ENCODE data around the gene THEMIS.
"Not testable (repeated sequence)": the region's sequence is repeated elsewhere in the genome, so short reads cannot be mapped to it uniquely, and the experiment has no call there.

THEMIS gene

DNA sequence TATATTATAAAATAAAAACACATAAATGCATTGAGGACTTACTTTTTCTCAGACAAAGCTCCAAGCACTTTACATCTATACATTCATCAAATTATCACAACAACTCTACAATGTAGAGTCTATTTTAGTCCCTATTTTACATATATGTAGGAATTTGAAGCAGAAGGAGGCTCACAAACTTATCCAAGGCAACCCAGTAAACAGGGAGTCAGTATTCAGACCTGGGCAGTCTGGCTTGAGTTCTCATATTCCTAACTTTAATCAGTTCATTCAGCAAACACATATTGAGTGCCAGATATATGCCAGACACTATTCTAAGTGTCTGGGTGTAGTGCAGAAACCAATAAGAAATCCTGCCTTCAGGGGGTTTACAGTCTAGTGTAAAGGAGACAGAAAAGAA is 194.6 kb downstream of the THEMIS start:
- DNase-seq, result no peak

DNA sequence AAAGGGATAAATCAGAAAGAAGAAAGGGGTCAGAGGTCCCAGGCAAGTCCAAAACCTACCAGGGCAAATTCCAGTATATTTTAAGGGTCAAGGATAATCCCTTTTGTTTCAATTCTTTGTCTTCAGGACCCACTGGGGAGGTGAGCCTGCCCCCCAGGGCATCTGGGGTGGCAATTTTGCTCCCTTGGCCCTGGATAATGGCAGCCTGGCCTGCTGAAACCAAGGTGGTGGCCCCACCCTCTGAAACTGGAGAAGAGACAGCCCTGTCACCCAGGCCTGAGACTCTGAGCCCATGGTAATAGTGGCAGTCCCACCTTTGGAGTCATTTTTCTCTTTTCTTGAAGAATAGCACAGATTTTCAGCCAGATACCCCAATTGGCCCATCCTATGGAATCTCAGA is 205.8 kb downstream of the THEMIS start:
- no peak for DNase-seq

DNA sequence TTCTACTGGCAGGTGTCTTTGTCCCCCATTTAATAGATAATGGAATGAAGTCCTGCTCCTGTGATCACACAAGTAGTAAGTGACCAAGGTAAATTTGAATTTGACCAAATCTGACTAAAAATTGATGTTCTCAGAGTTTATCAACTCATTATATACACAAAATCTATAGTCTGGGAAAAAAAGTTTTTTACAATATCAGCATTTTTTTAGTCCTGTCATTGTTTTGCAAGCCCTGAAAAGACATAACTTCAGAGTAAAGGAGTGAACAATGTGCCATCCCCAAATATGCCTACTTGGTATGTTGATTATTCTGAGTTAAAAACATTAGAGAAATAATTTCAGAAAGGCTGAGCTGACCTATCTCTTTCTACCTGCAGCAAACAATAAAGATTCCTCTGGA is 209.7 kb downstream of the THEMIS start:
- no peak for DNase-seq

DNA sequence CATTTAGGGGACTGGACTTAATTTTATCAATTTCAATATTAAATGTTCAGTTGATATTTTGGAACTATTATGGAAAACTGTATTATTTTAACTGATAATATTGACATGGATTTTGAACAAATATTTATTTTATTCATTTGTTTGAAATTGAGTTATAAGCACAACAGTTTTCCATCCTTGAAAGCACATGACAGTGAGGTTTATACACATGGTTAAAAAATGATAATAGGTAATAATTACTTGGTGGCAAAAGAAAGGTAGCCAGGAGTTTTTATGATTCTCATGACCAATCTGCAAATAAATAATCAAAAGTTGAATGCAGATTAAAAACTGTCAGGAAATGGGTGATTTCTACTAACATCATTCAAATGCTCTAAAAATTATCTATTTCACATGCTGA is 210.3 kb downstream of the THEMIS start:
- DNase-seq, result no peak

DNA sequence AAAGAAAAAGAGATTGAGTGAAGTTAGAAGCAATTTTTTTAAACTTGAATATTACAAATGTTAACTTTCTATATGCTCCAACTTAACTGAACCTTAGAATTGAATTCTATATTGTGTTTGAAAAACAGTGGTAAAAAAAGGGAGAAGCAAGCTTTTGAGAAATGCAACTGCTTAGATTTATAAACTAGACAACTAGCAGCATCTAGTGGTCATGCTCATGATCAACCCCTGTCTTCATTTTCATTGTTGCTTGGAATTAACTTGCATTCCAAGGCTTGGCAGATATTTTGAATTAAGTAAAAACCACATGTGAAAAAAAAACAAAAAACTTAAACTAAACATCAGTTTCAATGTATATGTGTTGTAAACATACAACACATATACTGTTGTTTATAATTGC is 210.8 kb downstream of the THEMIS start:
- no peak for DNase-seq

DNA sequence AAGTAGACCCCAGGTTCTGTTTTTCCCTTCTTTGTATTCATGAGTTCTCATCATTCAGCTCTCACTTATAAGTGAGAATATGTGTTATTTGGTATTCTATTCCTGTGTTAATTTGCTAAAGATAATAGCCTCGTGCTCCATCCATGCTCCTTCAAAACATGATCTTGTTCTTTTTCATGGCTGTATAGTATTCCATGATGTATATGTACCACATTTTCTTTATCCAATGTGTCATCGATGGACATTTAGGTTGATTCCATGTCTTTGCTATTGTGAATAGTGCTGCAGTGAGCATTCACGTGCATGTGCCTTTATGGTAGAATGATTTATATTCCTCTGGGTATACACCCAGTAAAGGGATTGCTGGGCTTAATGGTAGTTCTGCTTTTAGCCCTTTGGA is 213.4 kb downstream of the THEMIS start:
- DNase-seq, result not testable (repeated sequence)

DNA sequence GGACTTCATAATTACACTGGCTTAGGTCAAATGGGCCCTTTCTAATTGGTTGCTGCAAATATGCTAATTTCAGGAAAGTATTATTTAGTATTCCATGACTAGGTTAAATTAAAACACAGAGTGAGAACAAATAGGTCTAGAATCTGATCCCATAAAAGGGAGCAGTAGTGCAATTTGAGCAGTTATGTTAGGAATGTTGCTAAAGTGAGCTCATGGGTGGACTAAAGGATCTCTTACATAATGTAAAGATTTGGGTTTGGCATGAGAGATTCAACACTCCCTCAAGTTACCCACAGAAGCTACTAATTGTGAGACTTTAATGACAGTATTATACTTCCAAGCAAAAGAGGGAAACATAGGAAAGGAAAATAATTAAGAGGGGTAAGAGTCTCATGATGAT is 214.8 kb downstream of the THEMIS start:
- DNase-seq, result no peak

DNA sequence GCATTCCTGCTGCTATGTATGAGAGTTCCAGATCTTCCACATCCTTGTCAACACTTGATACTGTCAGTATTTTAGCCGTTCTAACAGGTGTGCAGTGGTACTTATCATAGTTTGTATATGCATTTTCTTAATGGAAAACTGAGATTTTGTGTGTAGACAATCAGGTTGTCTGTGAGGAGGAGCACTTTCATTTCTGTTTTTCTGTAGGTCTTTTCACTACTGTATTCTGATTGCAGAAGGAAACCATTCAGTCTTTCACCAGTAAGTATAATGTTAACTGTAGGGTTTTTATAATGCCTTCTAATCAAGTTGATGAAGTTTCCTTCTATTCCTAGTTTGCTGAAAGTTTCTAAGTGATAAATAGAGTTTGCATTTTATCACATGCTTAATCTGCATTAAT is 216.4 kb downstream of the THEMIS start:
- no peak for DNase-seq
